Choroid plexus epithelial cell (primary cell): ENCODE data around the gene YY1.
"Not testable (repeated sequence)": the region's sequence is repeated elsewhere in the genome, so short reads cannot be mapped to it uniquely, and the experiment has no call there.

Source experiments
- DNase-seq: peaks from one replicate; pipeline ENCODE4 v3.0.0-alpha.2; 2010; ENCODE audit warnings: low read depth
- H3K4me3 ChIP-seq: 2 replicates; pipeline ENCODE4 v1.5.1; 2011; ENCODE audit warnings: low read depth, mild to moderate bottlenecking, control low read depth, low read length, moderate library complexity
- CTCF ChIP-seq: conservative IDR thresholded peaks from 2 replicates; pipeline ENCODE4 v1.5.1; 2011; ENCODE audit warnings: low read depth, mild to moderate bottlenecking, control low read depth, inconsistent platforms, low read length, moderate library complexity

YY1 gene

DNA sequence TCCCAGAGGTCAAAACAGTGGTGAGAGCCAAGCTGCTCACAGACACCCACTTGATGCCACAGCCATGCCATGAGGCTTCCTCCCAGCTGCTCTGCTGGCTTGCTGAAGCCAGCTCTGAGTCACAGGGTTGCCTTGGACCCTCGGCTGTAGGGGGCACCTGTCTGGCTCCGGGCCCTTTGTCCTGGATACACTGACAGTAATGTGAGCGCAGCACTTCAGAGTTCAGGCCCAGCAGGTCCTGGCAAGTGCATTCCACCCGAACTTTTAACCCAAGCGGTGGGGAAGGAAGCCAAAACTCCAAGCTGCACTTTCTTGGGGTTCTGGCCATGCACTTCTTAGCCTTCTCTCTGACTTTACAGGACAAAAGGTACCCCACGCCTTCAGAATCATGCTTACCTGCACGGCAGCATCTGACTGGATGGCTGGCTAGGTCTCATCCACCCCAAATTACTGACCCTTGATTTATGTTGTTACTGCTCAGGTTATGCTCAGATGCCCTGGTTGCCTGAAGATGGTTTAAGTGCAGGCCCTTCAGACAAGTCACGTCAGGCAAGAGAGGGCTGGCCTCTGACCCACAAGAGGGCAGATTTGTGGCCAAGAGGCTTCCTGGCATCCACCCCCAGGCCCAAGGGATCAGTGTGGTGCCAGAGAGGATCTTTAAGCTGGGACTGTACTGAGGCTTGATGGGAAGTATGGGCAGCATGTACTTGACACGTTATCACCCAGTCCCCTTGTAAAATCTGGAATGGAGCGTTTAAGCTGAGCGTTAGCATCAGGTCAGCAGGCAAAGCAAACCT, 42.5 kb downstream of the YY1 start:
- no peak for TF ChIP-seq CTCF
- H3K4me3 ChIP-seq = no peak overlapping the region
- DNase-seq = no peak

DNA sequence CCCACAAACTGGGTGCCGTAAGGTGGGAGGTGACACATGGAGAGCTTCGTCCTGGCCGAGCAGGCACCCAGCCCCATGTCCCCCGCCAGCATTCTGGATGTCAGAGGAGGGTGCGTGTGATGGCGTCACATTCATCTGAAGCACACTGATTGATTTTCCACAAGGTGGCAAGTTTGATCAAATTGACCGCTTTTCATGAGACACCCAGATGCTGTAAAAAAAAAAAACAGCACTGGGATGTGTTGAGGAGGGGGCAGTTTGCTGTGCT, 43.1 kb downstream of the YY1 start:
- H3K4me3 ChIP-seq = no peak overlapping the region
- no peak for DNase-seq
- no peak for TF ChIP-seq CTCF

DNA sequence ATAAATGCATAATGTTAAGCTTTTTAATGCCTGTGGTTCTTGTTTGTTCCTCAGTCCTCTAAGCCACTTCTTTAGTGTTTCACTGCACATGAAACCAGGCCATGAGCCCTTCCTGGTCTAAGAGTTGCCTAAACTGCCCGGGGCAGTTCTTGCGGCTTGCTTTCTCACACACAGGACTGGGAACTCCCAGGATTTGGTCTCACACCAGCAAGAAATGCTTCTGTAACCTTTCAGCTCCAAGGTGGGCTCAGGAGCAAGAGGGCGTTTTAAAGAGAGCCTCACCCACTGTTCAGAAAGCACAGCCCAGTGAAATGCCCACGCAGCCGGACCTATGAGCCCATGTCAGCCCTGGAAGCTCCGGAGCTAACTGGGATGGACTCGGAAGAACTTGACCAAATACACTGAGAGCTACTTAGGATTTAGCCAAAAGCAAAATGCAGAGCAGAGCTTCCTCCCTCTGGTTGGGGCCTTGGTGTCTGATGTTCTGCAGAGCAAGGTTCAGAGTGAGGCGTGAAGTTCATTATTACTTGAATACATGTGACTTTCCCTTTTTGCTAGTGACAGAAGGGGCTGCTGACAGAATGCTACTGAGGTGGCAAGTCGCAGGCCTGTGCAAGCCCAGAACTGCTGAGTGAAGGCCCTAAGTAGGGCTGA, 43.9 kb downstream of the YY1 start:
- TF ChIP-seq CTCF = no peak
- H3K4me3 ChIP-seq = no peak overlapping the region
- DNase-seq = no peak

GRCh38 chr14:100283436-100283835, 44.5 kb downstream of the YY1 start:
- not testable (repeated sequence) for H3K4me3 ChIP-seq, DNase-seq

DNA sequence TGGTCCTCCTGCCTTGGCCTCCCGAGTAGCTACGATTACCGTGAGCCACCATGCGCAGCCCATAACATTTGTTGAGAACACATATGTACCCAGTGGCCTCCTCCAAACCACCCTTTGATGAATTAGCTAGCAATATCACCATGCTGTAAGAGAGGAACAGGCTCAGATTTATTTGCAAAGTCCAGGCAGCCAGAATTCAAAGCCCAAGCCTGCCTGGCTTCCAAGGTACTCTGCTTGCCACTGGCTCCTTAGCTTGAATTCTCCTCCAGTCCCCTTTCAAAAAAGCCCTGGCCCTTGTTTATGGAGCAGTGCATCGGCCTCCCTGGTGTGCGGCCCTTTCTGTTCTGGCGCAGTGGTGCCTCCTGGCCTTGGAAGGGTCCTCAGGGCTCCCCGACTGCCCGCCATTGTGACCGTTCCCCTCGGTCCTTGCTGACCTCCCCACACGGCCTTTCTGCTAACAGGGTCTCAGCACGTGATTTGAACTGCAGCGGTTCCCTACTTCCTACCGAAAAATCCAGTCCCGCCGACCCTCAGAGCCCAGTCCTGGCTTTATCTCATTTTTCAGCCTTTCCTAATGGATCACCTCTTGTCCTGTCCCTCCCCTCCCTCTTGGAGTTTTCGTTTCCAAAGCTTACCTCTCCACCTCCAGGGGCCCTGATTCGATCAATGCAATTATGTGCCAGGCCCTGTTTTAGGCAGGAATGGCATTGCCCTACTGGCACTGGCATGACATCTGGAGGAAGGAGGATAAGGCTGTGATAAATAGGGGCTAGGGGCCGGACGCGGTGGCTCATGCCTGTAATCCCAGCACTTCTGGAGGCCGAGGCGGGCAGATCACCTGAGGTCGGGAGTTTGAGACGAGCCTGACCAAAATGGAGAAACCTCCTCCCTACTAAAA, 45.3 kb downstream of the YY1 start:
- H3K4me3 ChIP-seq = peak overlapping the region; percentile 75
- no peak for TF ChIP-seq CTCF
- no peak for DNase-seq

DNA sequence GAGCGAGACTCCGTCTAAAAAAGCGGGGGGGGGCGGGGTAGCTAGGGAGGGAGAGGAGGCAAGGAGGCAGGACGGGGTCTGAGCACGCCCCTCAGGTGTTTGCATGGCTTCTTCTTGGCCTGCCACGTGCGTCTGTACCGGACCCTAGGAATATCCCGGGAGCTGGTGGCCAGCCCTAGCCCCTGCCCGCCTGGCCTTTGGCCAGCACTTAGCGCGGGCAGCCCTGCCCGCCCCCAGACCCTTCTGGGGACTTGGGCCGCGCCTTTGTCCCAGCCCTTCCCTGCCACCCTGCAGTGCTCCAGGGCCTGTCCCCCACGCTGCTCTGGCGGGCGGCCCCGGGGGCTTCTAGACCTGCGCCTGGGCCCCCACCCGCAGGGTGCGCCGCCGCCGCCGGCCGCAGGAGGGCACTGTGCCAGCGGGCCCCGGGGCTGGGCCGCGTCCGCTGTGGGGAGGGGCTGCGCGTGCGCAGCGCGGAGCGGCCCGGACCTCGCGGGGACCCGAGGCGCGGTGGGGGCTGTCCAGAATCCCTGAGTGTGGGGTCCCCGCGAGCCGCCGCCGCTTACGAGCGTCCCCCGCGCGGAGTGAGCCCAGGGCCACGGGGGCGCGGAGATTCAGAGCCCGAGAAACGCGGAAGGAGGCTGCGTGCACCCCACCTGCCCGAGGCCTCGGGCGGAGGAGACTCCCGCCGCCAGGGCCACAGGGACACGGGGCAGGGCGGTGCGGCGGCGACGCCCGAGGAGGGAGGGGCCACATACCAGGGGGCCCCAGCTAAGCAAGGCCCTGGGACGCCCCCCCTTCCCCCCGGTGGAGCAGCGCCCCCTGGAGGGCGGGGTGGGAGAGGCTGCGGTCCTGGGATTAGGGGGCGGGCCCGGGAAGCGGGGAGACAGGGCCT, 46.3 kb downstream of the YY1 start:
- peak overlapping the region; percentile 75 for H3K4me3 ChIP-seq
- peak; percentile 52 for DNase-seq
- peak; percentile 75 for TF ChIP-seq CTCF
